Stomach (tissue), 9 donors: ENCODE results near the gene DGKD. TPM values are rescaled to one million over a fixed set of nuclear protein-coding genes. Genes with fewer than 3 reads are reported as not detected.

Source experiments
- DNase-seq, 2 donors: peaks; one replicate each; pipeline versions ENCODE4 v3.0.0 to v3.0.0-alpha.2; 2013 to 2019
- H3K27ac ChIP-seq, 5 donors: fragments of 200-600 bp in 4 of 5; sonication (generic) in 4 of 5; one replicate each; pipeline ENCODE4 v1.5.1; 2013 to 2019; ENCODE audit warnings: mild to moderate bottlenecking in 1 of 5, moderate library complexity in 1 of 5
- H3K27me3 ChIP-seq, 3 donors: fragments of 200-600 bp; sonication (generic); one replicate each; pipeline ENCODE4 v1.5.1; 2017 to 2019; ENCODE audit warnings: mixed run types in 1 of 3
- H3K36me3 ChIP-seq, 4 donors: fragments of 200-600 bp; sonication (generic); 1 replicate in 3 of 4; 2 replicates in 1 of 4; pipeline ENCODE4 v1.5.1; 2016 to 2019
- H3K4me1 ChIP-seq, 4 donors: fragments of 200-600 bp; sonication (generic); one replicate each; pipeline ENCODE4 v1.5.1; 2016 to 2019
- H3K4me3 ChIP-seq, 4 donors: fragments of 200-600 bp; sonication (generic) in 3 of 4; one replicate each; pipeline ENCODE4 v1.5.1; 2016 to 2019; ENCODE audit warnings: mild to moderate bottlenecking in 1 of 4
- H3K9me3 ChIP-seq, 4 donors: fragments of 200-600 bp; sonication (generic); one replicate each; pipeline ENCODE4 v1.5.1; 2016 to 2019
- CTCF ChIP-seq, 7 experiments: fragments of 450-650 bp in 4 of 7; fragments of 200-600 bp in 3 of 7; sonication (generic) in 3 of 7; IDR thresholded peaks; one replicate each; pipeline ENCODE4 v1.5.1; 2016 to 2019; ENCODE audit warnings: antibody characterized with exemption in 7 of 7, control low read depth in 2 of 7, mild to moderate bottlenecking in 1 of 7
- EP300 ChIP-seq: sonication (generic); formaldehyde crosslinking; IDR thresholded peaks from one replicate; pipeline ENCODE4 v1.6.1; 2017; ENCODE audit warnings: antibody characterized with exemption
- POLR2A ChIP-seq, 4 donors: fragments of 450-650 bp; IDR thresholded peaks; one replicate each; pipeline ENCODE4 v1.6.1; 2016; ENCODE audit warnings: antibody characterized with exemption in 4 of 4, control low read depth in 2 of 4, mild to moderate bottlenecking in 1 of 4, moderate library complexity in 1 of 4
- POLR2AphosphoS5 ChIP-seq, 3 donors: sonication (generic); formaldehyde crosslinking; IDR thresholded peaks; one replicate each; pipeline ENCODE4 v1.6.1; 2016; ENCODE audit warnings: antibody characterized with exemption in 3 of 3
- WGBS, 5 donors: extraction: QIAGEN DNeasy Blood & Tissue Kit in 3 of 5; methylation state at CpG; one replicate each; pipeline versions ENCODE4 v1.1.5 to v1.1.7; 2013 to 2018; 5-methylcytosine and 5-hydroxymethylcytosine counted together
- intact Hi-C: fragments of 100-400 bp; cut with DNase I; formaldehyde crosslinking; loops from one replicate; pipeline ENCODE4 v1.15.1; 2023; ENCODE audit warnings: low total_unique reads
- polyA plus RNA-seq, 3 donors: library from polyadenylated mRNA; stranded (reverse); fragments of 200-250 nt; gene quantifications; one replicate each; pipeline ENCODE4 v1.2.3, GENCODE V29; 2013
- total RNA-seq, 5 donors: library from RNA; depleted of rRNA; stranded (reverse); fragments of >200 nt; gene quantifications; one replicate each; pipeline versions ENCODE4 v1.1.0 to v1.2.3, GENCODE V29; 2014 to 2016
- donor health status: healthy with polysubstance abuse.
- donor health status: Bipolar disorder and iron deficiency.
- donor health status: healthy.

Gene DGKD
- total and polyA plus RNA-seq, 8 donors, result 21.9 to 471 (median 202) TPM

GRCh38 chr2:233413046-233413445 lies 58.8 kb downstream of the DGKD start:
- no peak for DNase-seq
- Histone ChIP-seq H3K27me3 (no peaks in the 10 kb centered on the region), H3K36me3 (no peaks in the 10 kb centered on the region), H3K4me1 (peaks cover 48 to 82% (median 67%) of the 10 kb centered on the region in 4 donors), H3K4me3 (no peak overlapping the region), H3K27ac (peak overlapping the region; percentile 83 to 94 (median 90)), H3K9me3 (peaks cover 0 to 7% (median 0%) of the 10 kb centered on the region in 4 donors)
- intact Hi-C loops, result no loop called here
- TF ChIP-seq POLR2AphosphoS5 (IDR thresholded peaks at IDR 0.05) (no peak), POLR2A (IDR thresholded peaks at IDR 0.05) (no peak)
- WGBS, 5 donors, result 69 to 85% (median 83%) methylated on average over 4 of the region's 4 CpGs

DNA sequence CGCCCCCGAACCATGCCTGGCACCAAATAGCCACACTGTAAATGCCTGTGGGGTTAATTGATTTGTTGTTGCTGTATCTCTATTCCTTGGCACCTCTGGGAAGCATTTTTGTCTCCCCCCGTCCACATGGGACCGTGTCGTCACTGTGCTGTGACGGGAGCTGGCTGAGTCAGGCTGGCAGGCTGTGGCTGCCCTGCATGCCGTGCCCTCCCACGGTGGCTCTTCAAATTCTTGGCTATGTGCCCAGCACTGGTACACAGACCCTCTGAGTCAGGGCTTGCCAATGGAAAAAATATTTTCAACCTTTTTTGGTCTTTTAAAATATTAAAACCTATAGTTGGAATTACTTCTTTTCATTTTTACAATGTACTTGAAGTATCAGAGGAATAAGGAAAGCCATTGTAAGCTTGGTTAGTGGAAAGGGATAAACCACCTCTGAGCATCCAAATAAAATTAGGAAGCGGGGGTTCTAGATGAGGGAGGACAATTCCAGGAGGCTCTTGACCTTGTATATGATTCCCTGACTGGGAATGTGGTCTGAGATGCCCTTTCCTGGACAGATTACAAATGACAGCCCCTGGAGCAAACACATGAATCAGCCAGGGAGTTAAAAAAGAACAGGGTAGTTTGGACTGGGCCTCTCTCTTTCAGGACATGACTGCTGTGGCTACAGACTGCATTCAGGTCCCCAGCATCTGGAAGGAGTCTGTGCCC lies 59.4 kb downstream of the DGKD start:
- no peaks in the 10 kb centered on the region for H3K36me3 ChIP-seq
- no peaks in the 10 kb centered on the region for H3K27me3 ChIP-seq
- 35 to 57% (median 51%) methylated on average over 8 to 9 of the region's 9 CpGs for whole genome bisulfite sequencing, 5 donors
- H3K27ac ChIP-seq, result peak overlapping the region; percentile 77 to 94 (median 90)
- intact Hi-C loops, result no loop called here
- peaks cover 42 to 82% (median 67%) of the 10 kb centered on the region in 4 donors for H3K4me1 ChIP-seq
- H3K4me3 ChIP-seq, result no peak overlapping the region
- peak; percentile 23 to 81 for DNase-seq
- peaks cover 0 to 7% (median 0%) of the 10 kb centered on the region in 4 donors for H3K9me3 ChIP-seq
- TF ChIP-seq POLR2A (IDR thresholded peaks at IDR 0.05) (no peak), EP300 (peak; percentile 28), CTCF (IDR thresholded peaks at IDR 0.05) (no peak), POLR2AphosphoS5 (IDR thresholded peaks at IDR 0.05) (peak; percentile 38 to 74 (median 62))

DNA sequence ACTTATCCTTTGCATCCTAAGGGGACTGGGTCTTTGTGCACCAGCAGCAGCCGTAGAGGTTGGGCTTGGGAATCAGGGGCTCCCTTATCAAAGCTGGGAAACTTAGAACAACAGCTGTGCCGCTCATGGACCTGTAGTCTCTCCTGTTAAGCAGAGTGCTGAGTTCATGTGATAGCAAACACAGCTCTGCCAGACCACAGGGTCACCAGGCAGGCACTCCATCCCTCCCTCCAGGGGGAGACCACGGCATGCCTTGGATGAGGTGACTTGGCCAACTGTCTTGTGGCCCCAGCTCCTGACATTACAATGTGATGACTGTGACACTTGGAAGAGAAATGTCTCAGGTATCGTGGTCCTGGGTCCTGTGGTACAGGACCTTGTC lies 60.0 kb downstream of the DGKD start:
- TF ChIP-seq EP300, result no peak
- TF ChIP-seq CTCF (IDR thresholded peaks at IDR 0.05), result no peak
- TF ChIP-seq POLR2AphosphoS5 (IDR thresholded peaks at IDR 0.05), result no peak
- no peak for TF ChIP-seq POLR2A (IDR thresholded peaks at IDR 0.05)
- H3K27ac ChIP-seq, result peak overlapping the region; percentile 73 to 94 (median 90)
- WGBS, 5 donors, result 41 to 71% (median 47%) methylated on average over 3 to 4 of the region's 4 CpGs
- H3K4me1 ChIP-seq, result peaks cover 36 to 82% (median 67%) of the 10 kb centered on the region in 4 donors
- peak in 1 of 2 donors; percentile 28 for DNase-seq
- H3K27me3 ChIP-seq, result no peaks in the 10 kb centered on the region
- no peaks in the 10 kb centered on the region for H3K36me3 ChIP-seq
- peaks cover 0 to 7% (median 0%) of the 10 kb centered on the region in 4 donors for H3K9me3 ChIP-seq
- intact Hi-C loops, result no loop called here
- H3K4me3 ChIP-seq, result no peak overlapping the region

DNA sequence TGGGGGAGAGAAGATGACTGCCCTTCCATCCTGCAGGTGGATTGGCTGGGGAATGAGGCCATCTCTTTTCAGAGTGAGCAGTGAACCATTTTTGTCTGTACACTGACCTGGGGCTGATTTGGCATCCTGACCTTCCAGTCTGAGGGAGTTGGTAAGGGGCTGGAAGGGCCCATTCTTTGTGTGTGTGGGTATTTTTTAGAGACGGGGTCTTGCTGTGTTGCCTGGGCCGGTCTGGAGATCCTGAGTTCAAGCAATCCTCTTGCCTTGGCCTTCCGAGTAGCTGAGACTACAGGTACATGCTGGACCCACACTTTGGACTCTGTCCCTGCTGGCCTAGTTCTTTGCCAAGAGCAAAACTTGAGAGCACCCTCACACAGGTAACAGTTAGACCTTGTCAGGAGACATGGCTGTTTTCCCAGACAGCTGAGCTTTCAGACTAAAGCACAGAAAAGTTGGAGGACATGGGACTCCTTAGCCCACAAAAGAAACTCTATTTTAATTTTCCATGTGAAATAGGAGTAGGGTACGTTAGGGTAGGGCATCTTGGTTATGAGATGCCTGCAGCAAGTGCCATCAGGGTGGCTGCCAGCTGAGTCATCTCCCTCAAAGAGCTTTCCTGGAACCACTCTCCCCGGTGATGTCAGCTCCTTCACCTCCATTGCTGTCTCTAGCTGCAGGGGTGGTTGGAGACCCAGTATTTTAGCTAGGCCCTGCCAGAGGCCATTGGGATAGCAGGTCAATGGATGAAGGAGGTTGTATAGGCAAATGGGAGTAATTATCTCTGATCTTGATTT lies 60.7 kb downstream of the DGKD start:
- Histone ChIP-seq H3K4me3 (no peak overlapping the region), H3K27me3 (no peaks in the 10 kb centered on the region), H3K36me3 (no peaks in the 10 kb centered on the region), H3K9me3 (peaks cover 0 to 7% (median 0%) of the 10 kb centered on the region in 4 donors), H3K4me1 (peaks cover 36 to 83% (median 68%) of the 10 kb centered on the region in 4 donors), H3K27ac (peak overlapping the region; percentile 73 to 94 (median 90))
- WGBS, 5 donors, result 46 to 70% (median 59%) methylated on average over 5 of the region's 5 CpGs
- DNase-seq, result peak in 1 of 2 donors; percentile 65
- intact Hi-C loops, result no loop called here
- TF ChIP-seq POLR2AphosphoS5 (IDR thresholded peaks at IDR 0.05) (peak in 1 of 3 donors; percentile 31), POLR2A (IDR thresholded peaks at IDR 0.05) (no peak)

GRCh38 chr2:233416199-233416598 lies 61.9 kb downstream of the DGKD start:
- H3K36me3 ChIP-seq, result no peaks in the 10 kb centered on the region
- DNase-seq, result peak in 1 of 2 donors; percentile 29
- TF ChIP-seq CTCF (IDR thresholded peaks at IDR 0.05), result no peak
- TF ChIP-seq POLR2AphosphoS5 (IDR thresholded peaks at IDR 0.05), result peak in 2 of 3 donors; percentile 28 to 36
- H3K9me3 ChIP-seq, result peaks cover 0 to 2% (median 0%) of the 10 kb centered on the region in 4 donors
- peak overlapping the region; percentile 49 to 94 (median 90) for H3K27ac ChIP-seq
- intact Hi-C loops, result no loop called here
- H3K27me3 ChIP-seq, result no peaks in the 10 kb centered on the region
- WGBS, 5 donors, result 38 to 66% (median 44%) methylated on average over 3 of the region's 3 CpGs
- no peak overlapping the region for H3K4me3 ChIP-seq
- peaks cover 38 to 84% (median 70%) of the 10 kb centered on the region in 4 donors for H3K4me1 ChIP-seq
